ENCODE results near the gene CFAP221.

The CFAP221 gene

DNA sequence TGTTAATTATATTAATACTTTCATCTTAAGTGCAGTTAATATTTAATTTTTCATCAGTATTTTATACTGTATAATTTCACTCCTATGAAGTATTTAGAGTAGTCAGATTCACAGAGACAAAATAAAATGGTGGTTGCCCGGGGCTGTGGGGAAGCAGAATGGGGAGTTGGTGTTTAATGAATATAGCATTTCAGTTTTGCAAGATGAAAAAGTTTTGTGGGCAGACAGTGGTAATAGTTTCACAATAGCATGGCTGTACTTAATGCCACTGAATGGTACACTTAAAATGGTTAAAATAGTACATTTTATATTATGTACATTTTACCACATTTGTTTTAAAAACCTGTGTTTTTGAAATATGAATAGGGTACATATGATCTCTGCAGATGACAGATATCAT lies 31.2 kb downstream of the CFAP221 start:
- Histone ChIP-seq H3K27me3 (ENCODE audit: low read length) (no peaks in the 10 kb centered on the region), H3K4me2 (ENCODE audit: low read depth, low read length, poor library complexity, severe bottlenecking) (no peak overlapping the region), H3F3A (ENCODE audit: insufficient read depth) (no peaks in the 10 kb centered on the region), H3K27ac (ENCODE audit: low read depth, low read length) (no peak overlapping the region), H4K20me1 (ENCODE audit: low read depth, low read length) (no peaks in the 10 kb centered on the region), H3K36me3 (ENCODE audit: low read length) (no peaks in the 10 kb centered on the region), H3K79me2 (ENCODE audit: insufficient read depth, low read length) (no peaks in the 10 kb centered on the region), H3K9ac (ENCODE audit: low read length) (no peak overlapping the region), H3K9me2 (replicated peaks; ENCODE audit: insufficient read depth, low read length) (0 out of 2 replicates have a peak, but pooled peaks cover 4% of the 10 kb centered on the region), H2AFZ (ENCODE audit: low read depth, low read length, severe bottlenecking) (no peak overlapping the region), H3K9me3 (ENCODE audit: insufficient read depth, low read length) (no peaks in the 10 kb centered on the region), H3K4me3 (ENCODE audit: insufficient read depth, low read length, poor library complexity, severe bottlenecking) (no peak overlapping the region)
- TF ChIP-seq EZH2phosphoT487 (conservative IDR thresholded peaks at IDR 0.05; ENCODE audit: low read length) (no peak), CTCF (IDR thresholded peaks at IDR 0.05; ENCODE audit: insufficient read depth, low read length, poor library complexity, severe bottlenecking) (no peak)

DNA sequence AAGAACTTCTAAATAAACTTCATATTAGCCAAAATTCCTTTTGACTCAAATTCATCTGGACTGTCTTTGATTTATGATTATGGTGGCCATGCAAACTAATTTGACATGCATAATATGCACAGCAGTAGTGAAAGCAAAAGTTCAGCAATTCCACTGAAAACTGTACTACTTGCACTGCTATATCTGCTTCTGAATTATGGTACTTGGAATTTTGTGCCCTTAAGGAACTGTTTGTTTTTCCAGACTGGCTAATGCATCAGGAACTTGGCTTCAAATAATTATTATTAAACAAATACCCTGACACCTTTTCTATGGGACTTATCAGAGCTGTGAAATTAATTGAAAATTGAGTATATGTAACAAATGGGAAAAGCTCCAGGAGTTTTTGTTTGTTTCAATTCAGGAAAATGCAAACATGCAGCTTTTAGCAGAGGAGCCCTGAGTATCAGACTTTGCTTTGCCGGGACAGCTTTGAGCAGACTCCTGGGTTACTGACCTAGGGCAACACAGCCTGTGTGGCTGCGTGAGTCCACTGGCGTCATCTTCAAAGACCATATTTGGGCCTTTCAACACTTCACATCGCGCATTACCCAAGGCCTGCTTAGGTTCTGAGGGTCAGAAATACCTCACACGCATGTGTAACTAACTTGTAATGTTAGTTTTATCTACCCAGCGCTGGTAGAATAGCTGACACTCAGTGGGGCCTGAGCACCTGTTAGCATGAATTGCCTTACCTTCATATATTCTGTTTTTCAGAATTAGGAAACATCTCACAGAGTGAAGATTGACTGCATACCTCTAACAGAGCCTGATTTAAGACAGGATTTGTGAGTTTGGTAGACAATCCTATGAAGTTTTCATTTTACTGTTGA lies 35.4 kb downstream of the CFAP221 start:
- no peaks in the 10 kb centered on the region for H3K79me2 ChIP-seq (ENCODE audit: insufficient read depth, low read length)
- H3K9me3 ChIP-seq (ENCODE audit: insufficient read depth, low read length): no peaks in the 10 kb centered on the region
- no peak overlapping the region for H3K9ac ChIP-seq (ENCODE audit: low read length)
- H3K9me2 ChIP-seq (replicated peaks; ENCODE audit: insufficient read depth, low read length): 0 out of 2 replicates have a peak, but pooled peaks cover 4% of the 10 kb centered on the region
- TF ChIP-seq EZH2phosphoT487 (conservative IDR thresholded peaks at IDR 0.05; ENCODE audit: low read length) (no peak), CTCF (IDR thresholded peaks at IDR 0.05; ENCODE audit: insufficient read depth, low read length, poor library complexity, severe bottlenecking) (no peak)
- H3F3A ChIP-seq (ENCODE audit: insufficient read depth): no peaks in the 10 kb centered on the region
- no peak overlapping the region for H3K4me2 ChIP-seq (ENCODE audit: low read depth, low read length, poor library complexity, severe bottlenecking)
- no peak overlapping the region for H2AFZ ChIP-seq (ENCODE audit: low read depth, low read length, severe bottlenecking)
- H3K27me3 ChIP-seq (ENCODE audit: low read length): no peaks in the 10 kb centered on the region
- H4K20me1 ChIP-seq (ENCODE audit: low read depth, low read length): no peaks in the 10 kb centered on the region
- no peak overlapping the region for H3K4me3 ChIP-seq (ENCODE audit: insufficient read depth, low read length, poor library complexity, severe bottlenecking)
- H3K27ac ChIP-seq (ENCODE audit: low read depth, low read length): no peak overlapping the region
- H3K36me3 ChIP-seq (ENCODE audit: low read length): no peaks in the 10 kb centered on the region

GRCh38 chr2:119580550-119581072 lies 36.4 kb downstream of the CFAP221 start:
- H3K9me3 ChIP-seq (ENCODE audit: insufficient read depth, low read length): no peaks in the 10 kb centered on the region
- no peaks in the 10 kb centered on the region for H4K20me1 ChIP-seq (ENCODE audit: low read depth, low read length)
- TF ChIP-seq CTCF (IDR thresholded peaks at IDR 0.05; ENCODE audit: insufficient read depth, low read length, poor library complexity, severe bottlenecking) (no peak), EZH2phosphoT487 (conservative IDR thresholded peaks at IDR 0.05; ENCODE audit: low read length) (no peak)
- H3K79me2 ChIP-seq (ENCODE audit: insufficient read depth, low read length): no peaks in the 10 kb centered on the region
- H3K27ac ChIP-seq (ENCODE audit: low read depth, low read length): no peak overlapping the region
- no peak overlapping the region for H2AFZ ChIP-seq (ENCODE audit: low read depth, low read length, severe bottlenecking)
- 0 out of 2 replicates have a peak, but pooled peaks cover 4% of the 10 kb centered on the region for H3K9me2 ChIP-seq (replicated peaks; ENCODE audit: insufficient read depth, low read length)
- no peak overlapping the region for H3K4me3 ChIP-seq (ENCODE audit: insufficient read depth, low read length, poor library complexity, severe bottlenecking)
- H3K9ac ChIP-seq (ENCODE audit: low read length): no peak overlapping the region
- no peaks in the 10 kb centered on the region for H3K27me3 ChIP-seq (ENCODE audit: low read length)
- H3K4me2 ChIP-seq (ENCODE audit: low read depth, low read length, poor library complexity, severe bottlenecking): no peak overlapping the region
- no peaks in the 10 kb centered on the region for H3K36me3 ChIP-seq (ENCODE audit: low read length)
- H3F3A ChIP-seq (ENCODE audit: insufficient read depth): no peaks in the 10 kb centered on the region

Data from SU-DHL-6 (cell line).